HG02840 (cell line): ENCODE measurements around the gene PNMA8A.
"Not testable (repeated sequence)": the region's sequence is repeated elsewhere in the genome, so short reads cannot be mapped to it uniquely, and the experiment has no call there.

Experiments used
- ATAC-seq: cut with Tn5 transposase; IDR thresholded peaks from one replicate; pipeline ENCODE4 v1.9.1; 2021; ENCODE audit warnings: mild to moderate bottlenecking, moderate library complexity, moderate number of reproducible peaks; ENCODE audit not compliant: unreplicated experiment, low FRiP score

Gene PNMA8A, protein sequence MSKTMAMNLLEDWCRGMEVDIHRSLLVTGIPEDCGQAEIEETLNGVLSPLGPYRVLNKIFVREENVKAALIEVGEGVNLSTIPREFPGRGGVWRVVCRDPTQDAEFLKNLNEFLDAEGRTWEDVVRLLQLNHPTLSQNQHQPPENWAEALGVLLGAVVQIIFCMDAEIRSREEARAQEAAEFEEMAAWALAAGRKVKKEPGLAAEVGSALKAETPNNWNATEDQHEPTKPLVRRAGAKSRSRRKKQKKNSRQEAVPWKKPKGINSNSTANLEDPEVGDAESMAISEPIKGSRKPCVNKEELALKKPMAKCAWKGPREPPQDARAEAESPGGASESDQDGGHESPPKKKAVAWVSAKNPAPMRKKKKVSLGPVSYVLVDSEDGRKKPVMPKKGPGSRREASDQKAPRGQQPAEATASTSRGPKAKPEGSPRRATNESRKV

DNA sequence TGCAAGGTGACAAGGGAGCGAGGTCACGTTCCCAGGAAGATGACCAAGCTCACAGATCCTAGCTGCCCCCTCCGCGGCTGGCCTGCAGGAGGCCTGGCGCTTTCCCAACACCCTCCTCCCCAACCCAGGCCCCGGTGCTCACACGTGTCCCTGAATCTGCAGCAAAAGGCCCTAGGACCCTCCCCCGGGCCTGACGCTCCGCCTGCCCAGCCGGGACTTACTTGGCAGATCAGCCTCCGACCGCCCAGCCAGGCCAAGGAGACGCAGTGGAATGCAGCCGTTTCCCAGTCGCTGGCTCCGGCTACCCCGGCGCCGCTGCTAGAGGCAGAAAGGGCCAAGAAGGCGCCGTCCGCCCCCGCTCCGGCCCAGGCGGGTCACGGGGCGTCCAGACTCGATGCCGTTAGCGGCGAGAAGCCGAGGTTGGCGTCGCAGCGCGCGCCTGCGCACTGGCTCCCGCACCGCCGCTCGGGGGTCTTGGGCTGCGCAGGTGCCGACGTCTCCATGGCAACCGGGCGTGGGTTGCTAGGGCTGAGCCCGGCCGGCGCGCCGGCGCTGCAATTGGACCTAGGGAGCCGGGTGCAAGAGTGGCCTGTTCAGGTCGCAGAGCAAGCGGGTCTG lies at the start of gene PNMA8A:
PNMA8A (minus strand) TSS at position 448 of the 618 bp plus-strand sequence. CDS start 528 bp downstream, outside the sequence.
- no peak for ATAC-seq

DNA sequence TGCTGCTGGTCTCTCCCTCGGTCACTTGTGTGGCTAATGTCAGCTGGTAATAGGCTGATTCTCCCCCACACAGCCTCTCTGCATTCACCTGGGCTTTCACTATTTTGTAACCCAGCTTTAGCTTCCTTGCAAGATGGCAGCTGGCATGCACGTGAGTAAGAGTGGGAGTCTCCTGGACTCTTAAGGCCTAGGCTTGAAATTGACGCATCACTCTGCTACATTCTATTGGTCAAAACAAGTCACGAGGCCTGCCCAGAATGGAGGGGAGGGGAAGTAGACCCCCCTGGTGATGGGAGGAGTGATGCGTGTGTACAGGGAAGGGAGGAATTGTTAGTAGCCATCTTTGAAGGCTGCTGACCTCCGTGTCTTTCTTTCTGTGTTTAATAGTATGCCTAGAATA lies 49.3 kb upstream of the PNMA8A start:
- ATAC-seq: no peak

DNA sequence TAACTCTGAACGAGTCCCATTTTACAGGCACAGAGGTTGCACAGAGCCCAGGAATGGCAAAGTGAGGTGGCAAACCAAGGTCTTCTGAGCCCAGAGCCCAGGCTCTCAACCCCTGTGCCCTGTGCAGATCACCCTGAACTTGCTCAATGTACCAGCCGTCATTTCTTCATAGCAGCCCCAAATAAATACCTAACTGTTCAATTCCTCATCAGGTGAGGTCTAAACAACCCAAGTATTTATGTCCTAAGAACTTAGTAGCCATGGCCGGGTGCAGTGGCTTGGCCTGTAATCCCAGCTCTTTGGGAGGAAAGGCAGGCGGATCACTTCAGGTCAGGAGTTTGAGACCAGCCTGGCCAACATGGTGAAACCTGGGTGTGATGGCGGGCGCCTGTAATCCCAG lies 46.1 kb upstream of the PNMA8A start:
- ATAC-seq: no peak

DNA sequence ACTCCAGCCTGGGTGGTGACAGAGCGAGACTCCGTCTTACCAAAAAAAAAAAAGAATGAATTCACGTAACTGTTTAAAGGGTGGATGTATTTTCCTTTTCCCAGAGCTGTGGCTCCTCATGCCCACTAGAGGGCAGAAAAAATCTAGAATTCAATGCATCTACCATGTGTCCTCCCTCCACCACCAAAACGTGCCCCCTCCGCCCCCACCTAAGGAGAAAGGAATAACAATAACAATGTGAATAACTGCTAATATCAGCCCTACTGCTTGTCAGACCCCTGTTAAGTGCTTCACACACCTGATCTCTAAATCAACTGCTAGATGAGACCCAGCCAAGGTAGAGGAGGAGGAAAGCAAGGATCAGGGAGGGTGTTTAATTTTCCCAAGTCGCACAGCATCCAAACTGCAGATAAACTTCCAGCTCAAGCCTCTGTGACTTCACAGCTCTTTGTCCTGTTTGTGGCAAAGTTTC lies 44.6 kb upstream of the PNMA8A start:
- ATAC-seq: no peak

DNA sequence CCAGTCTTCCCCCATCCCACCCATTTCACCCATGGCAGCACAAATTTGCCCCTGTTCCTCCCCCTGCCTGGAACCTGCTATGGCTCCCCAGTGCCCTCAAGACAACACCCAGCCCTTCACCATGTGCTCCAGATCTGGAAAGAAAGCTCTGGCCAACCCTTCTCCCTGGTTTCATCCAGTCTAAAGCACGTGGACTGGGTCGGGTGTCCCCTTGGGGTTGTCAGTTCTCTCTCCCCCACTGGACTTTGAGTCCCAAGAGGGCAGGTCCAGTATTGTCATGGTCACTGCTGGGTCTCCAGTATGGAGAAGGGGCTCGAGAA lies 43.9 kb upstream of the PNMA8A start:
- ATAC-seq: no peak

DNA sequence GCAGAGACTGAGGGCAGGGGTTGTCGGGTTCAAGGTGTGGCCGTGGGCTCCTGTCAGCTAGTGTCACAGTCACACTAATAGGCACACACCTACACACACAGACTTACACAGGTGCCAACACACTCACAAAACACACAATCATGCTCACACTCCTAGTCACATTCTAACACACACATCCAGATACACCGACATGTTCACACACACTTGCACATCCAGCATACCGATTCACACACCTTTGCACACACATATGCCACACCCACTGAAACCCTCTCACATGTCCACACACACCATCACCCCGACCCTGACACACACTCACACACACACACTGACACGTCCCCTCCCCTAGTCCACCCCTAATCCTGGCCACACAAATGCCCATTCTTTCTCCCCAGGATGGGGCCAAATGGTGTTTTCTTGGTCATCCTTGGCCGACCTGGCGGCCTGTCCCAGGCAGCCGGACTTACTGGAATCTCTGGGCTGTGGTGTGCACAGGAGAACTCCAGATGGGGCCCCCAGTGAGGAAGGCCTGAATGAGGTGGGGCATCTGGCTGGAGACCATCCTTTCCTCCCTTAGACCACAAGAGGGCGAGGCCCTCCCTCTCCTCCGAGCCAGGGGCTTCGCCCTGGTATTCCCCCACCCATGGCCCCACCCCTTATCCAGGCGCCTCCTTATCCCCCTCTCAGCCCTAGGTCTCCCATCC lies 43.4 kb upstream of the PNMA8A start:
- ATAC-seq: no peak

DNA sequence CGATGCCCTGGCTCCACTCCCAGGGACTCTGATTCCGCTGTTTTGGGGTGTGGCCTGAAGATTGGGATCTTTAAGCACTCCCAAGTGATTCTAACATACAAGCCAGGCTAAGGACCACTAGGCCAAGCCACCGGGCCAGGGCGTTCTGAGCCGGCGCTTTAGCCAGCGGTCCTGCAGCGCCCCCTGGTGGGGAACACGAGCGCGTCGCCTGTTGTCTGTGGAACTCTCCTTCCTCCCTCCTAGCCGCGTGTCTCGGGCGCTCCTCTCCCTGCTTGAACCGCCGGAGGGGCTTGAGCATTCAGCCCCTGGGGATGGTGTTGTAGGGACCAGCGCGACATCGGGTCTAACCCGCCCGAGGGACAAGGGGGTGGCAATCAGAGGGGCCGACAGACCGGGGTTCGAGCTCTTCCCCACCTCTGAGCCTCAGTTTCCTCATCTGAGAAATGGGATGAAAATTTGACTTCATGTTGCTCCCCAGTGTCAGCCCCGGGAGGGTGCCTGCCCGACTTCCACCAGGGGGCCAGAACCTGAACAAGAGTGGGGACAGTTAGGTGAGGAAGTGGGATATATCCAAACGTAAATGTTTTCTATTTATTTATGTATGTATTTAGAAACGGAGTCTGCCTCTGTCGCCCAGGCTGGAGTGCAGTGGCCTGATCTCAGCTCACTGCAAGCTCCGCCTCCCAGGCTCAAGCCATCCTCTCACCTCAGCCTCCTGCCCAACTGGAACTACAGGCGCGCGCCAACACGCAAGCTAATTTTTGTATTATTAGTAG lies 42.3 kb upstream of the PNMA8A start:
- no peak for ATAC-seq

DNA sequence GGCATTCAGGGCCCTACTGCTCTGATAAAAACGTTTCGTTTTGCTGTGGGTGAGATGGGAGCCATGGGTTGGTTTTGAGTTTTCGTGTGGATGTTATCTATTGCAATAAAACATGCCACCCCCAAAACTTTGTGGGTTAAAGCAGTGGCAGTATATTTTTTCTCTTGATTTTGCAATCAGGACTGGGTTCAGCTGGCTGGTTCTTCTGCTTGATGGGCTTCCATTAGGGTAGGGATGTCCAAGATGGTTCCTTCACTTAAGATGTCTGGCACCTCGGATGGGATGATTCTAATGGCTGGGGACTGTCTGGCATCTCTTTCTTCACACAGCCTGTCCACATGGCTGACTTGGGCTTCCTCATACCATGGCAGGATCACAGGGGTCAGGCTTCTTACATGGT lies 39.9 kb upstream of the PNMA8A start:
- ATAC-seq: no peak

DNA sequence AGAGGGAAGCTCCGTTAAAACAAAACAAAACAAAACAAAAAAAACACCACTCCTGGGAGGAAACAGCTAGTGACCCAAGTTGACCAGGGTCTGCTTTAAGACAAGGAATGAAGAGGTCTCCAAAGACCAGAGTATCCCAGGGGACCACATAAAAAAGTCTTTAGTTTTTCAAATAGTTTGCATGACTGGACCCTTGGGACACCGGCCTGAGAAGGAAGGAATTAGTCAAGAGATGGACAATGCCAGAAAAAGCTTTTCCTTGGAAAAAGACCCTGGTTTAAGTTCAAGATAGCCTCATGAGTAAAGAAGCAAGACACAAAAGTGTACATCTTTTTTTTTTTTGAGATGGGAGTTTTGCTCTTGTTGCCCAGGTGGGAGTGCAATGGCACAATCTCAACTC lies 36.8 kb upstream of the PNMA8A start:
- ATAC-seq: no peak

DNA sequence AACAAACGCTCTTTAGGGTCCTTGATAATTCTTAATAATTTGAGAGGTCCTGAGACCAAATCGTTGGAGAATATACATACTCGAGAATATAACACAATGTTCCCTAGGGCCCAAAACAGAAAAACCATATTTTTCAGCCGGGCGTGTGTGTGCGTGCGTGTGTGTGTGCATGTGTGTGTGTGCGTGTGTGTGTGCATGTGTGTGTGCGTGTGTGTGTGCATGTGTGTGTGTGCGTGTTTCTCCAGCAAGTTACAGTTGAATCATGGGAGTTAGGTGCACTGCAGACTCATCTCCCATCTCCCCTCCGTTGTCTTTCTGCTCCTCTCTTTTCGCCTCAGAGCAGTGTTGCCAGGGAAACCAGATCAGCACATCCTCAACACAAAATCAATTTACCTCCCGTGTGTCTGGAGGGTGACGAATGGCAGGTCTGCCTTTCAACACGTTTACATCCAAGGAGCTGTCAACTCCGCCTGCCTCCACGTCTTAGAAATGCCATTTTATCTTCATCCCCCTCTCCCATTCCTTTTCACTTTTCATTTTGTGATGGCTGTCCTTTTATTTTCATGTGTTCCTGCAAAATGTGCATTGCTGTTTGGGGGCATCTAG lies 32.6 kb upstream of the PNMA8A start:
- ATAC-seq: no peak

DNA sequence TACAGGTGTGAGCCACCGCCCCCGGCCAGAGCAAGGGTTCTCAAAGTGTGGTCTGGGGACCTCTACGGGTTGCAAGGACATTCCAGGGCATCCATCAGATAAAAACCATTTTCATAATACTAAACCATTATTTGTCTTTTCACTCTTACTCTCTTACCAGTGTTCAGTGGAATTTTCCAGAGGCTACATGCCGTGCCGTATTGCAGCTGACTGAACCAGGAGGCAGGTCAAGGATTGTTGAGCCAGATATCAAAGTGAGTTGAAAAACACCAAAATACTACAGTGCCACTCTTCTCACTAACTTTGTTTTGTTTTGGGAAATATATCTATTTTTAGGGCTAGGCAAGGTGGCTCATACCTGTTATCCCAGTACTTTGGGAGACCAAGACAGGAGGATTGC lies 31.5 kb upstream of the PNMA8A start:
- ATAC-seq: no peak

DNA sequence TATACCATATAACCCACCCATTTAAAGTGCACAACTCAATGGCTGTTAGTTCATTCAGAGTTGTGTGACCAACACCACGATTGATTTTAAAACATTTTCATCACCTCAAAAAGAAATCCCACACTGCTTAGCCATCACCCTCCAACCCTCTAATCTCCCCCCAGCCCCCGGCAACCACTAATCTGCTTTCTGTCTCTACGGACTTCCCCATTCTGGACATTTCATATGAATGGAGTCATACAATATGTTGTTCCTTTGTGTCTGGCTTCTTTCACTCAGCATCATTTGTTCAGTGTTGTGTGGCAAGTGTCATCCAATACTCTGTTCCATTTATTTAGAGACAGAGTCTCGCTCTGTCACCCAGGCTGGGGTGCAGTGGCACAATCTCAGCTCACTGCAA lies 28.3 kb upstream of the PNMA8A start:
- no peak for ATAC-seq

DNA sequence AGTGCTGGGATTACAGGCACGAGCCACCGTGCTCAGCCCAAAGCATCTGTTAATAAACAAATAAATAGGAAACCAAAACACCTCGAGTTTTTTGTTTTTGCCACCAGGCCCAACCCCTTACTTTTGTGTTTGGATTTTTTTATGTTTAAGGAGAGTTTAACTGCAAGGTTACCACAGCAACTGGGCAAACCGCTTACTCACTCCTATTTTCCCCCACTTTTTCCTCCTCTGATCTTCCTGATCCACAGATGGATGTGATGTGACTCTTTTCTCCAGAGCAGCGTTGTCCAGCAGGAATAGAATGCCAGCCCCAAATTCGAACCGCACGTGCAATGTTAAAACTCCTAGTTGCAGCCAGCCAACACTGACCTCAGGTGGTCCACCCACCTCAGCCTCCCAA lies 26.4 kb upstream of the PNMA8A start:
- no peak for ATAC-seq

DNA sequence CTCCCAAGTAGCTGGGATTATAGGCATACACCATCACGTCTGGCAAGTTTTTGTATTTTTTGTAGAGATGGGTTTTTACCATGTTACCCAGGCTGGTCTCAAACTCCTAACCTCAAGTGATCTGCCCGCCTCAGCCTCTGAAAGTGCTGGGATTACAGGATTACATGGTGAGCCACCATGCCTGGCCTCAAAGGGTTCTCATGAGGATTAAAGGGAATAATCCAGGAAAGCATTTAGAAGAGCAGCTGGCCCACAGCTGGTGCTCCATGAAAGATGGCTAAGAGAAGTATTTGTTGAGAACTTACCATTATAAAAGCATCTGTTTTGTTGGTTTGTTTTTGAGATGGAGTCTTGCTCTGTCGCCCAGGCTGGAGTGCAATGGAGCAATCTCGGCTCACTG lies 25.5 kb upstream of the PNMA8A start:
- not testable (repeated sequence) for ATAC-seq

DNA sequence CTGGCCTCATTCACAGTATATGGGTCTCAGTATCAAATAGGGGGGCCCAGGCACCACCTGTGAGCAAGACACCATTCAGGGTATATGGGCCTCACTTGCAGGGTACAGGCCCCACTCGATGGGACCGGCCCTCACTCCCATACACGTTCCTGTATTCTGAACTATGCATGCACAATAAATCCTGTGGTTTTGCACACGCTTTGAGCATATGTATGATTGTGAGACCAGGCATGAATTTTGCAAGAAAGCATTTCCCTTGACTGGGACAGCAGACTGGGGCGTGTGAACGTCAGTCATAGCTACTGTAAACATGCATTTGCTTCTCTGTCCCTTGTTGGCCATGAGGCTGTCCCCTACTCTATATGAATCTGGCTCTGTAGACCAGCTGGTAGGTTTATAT lies 24.9 kb upstream of the PNMA8A start:
- ATAC-seq: no peak

DNA sequence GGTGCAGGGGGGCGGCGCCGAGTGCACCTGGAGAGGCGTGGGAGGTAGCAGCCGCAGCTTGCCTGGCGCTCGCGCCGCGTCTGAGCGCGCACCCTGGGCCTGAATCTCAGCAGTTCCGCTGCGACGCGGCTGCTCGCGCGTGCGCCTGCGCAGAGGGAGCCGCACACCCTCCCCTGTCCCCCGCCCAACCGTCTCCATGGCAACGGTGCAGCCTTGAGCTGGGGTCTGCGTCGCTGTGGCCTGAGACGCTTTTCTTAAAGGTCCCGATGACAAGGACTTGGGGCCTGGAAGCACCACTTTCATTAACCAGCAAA lies 24.4 kb upstream of the PNMA8A start, which contains the start of gene PNMA8B:
PNMA8B (minus strand) TSS at position 82 of the 314 bp plus-strand sequence. CDS start 402 bp downstream, outside the sequence.
- ATAC-seq: no peak

DNA sequence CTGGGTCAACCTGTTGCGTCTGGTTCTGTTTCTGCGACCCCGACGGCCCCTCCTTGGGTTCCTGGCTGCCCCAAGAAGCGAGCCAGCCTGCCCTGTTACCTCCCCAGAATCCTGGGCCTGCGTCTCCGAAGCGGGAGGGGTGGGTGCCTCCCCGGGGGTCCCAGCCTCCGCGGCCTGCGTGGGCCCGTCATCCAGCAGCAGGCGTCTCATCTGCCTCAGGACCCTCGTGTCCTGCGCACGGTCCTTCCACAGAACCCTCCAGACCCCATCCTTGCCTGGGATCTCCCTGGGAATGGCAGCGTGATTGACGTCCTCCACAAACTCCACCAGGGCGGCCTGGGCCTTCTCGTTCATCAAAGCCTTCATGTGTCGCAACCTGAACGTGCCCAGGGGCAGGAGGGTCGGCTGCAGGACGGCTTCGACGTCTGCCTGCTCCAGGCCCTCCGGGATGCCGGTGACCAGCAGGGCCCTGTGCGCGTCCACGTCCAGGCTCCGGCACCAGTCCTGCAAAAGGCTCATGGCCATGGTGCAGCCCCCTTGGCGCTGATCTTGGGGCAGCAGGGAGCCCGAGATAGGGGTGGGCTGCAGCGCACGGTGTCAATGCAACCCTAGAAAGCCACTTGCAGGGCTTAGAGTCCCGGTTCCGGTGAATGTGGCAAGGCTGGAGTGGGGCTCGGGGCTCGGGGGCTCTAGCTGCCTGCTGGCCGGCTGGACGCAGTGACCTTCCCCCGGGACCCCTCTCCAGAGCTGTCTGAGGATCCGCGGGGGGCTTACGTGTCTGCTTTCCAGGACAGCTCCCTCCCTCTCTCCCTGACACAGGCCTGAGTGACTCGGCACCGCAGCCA lies 23.8 kb upstream of the PNMA8A start:
- no peak for ATAC-seq

DNA sequence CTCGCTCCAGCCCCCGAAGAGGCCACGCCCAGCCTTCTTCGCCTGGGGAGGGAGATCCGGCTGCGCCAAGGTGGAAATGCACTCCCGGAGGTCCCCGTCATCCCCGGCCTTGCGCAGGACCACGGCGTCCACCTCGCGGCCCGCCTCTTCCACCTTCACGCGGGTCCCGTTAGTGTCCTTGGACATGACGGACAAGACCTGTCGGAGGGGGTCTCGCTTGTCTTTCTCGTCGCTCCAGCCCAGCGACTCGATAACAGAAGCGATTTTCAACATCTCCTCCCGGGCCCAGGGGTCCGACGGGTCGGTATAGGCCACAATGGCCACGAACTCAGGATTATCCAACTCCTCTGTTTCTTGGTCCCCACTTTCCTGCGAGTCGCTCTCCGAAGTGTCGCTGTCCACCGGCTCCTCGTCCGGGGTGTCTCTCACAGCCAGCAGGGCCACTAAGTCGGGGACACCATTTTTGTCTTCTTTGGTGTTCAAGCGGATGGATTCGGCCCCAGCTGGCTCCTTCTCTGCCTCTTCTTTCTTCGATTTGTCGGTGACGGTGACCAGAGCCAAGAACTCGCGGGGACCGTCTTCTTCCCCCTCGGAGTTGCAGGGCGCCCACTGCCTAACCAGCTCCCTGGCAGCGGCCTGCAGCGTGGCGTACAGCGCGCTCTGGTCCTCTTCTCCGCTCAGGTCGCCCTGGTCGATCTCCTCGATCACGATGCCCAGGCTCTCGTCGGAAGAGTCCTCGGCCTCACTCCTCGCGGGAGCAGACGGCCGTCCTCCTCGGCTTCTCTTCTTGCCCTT lies 23.0 kb upstream of the PNMA8A start:
- no peak for ATAC-seq
